HEK293T (cell line): ENCODE measurements around the gene NPEPPS.

Experiments
- BHLHE40 ChIP-seq: fragments of 450-650 bp; IDR thresholded peaks from 2 replicates; pipeline ENCODE4 v1.6.1; 2016; ENCODE audit warnings: mild to moderate bottlenecking, moderate library complexity, borderline replicate concordance
- ELF4 ChIP-seq: fragments of 450-650 bp; IDR thresholded peaks from 2 replicates; pipeline ENCODE4 v1.6.1; 2017; ENCODE audit warnings: antibody characterized with exemption
- FOXA1 ChIP-seq: fragments of 450-650 bp; IDR thresholded peaks from 2 replicates; pipeline ENCODE4 v1.6.1; 2016; ENCODE audit warnings: mild to moderate bottlenecking
- FOXK2 ChIP-seq: fragments of 450-650 bp; IDR thresholded peaks from 2 replicates; pipeline ENCODE4 v1.6.1; 2016; ENCODE audit warnings: mild to moderate bottlenecking
- FOXM1 ChIP-seq: fragments of 450-650 bp; IDR thresholded peaks from 2 replicates; pipeline ENCODE4 v1.6.1; 2017; ENCODE audit warnings: mild to moderate bottlenecking, borderline replicate concordance
- L3MBTL2 ChIP-seq: fragments of 450-650 bp; conservative IDR thresholded peaks from 2 replicates; pipeline ENCODE4 v1.6.1; 2016; ENCODE audit warnings: mild to moderate bottlenecking
- LEF1 ChIP-seq: fragments of 450-650 bp; IDR thresholded peaks from 2 replicates; pipeline ENCODE4 v1.6.1; 2017; ENCODE audit warnings: mild to moderate bottlenecking, borderline replicate concordance
- NFRKB ChIP-seq: fragments of 450-650 bp; IDR thresholded peaks from 2 replicates; pipeline ENCODE4 v1.6.1; 2016; ENCODE audit warnings: mild to moderate bottlenecking, moderate library complexity
- PKNOX1 ChIP-seq: fragments of 450-650 bp; IDR thresholded peaks from 2 replicates; pipeline ENCODE4 v1.6.1; 2016
- SP1 ChIP-seq: fragments of 450-650 bp; IDR thresholded peaks from 2 replicates; pipeline ENCODE4 v1.6.1; 2017
- SUZ12 ChIP-seq: fragments of 450-650 bp; IDR thresholded peaks from 2 replicates; pipeline ENCODE4 v1.6.1; 2016; ENCODE audit warnings: mild to moderate bottlenecking
- TARDBP ChIP-seq: fragments of 450-650 bp; IDR thresholded peaks from 2 replicates; pipeline ENCODE4 v1.6.1; 2016

- no peak for TF ChIP-seq NFRKB
- no peak for TF ChIP-seq LEF1
- TF ChIP-seq BHLHE40: no peak
- no peak for TF ChIP-seq FOXM1
- no peak for TF ChIP-seq TARDBP
- no peak for TF ChIP-seq PKNOX1
- TF ChIP-seq SUZ12: no peak
- TF ChIP-seq L3MBTL2: no peak
- no peak for TF ChIP-seq FOXA1
- TF ChIP-seq ELF4: no peak
- no peak for TF ChIP-seq SP1
- no peak for TF ChIP-seq FOXK2
Observed at GRCh38 chr17:47644324-47644723, 113.4 kb downstream of the NPEPPS start.
